ENCODE data around the gene REV3L.
"Not testable (repeated sequence)": the region's sequence is repeated elsewhere in the genome, so short reads cannot be mapped to it uniquely, and the experiment has no call there.

REV3L gene

DNA sequence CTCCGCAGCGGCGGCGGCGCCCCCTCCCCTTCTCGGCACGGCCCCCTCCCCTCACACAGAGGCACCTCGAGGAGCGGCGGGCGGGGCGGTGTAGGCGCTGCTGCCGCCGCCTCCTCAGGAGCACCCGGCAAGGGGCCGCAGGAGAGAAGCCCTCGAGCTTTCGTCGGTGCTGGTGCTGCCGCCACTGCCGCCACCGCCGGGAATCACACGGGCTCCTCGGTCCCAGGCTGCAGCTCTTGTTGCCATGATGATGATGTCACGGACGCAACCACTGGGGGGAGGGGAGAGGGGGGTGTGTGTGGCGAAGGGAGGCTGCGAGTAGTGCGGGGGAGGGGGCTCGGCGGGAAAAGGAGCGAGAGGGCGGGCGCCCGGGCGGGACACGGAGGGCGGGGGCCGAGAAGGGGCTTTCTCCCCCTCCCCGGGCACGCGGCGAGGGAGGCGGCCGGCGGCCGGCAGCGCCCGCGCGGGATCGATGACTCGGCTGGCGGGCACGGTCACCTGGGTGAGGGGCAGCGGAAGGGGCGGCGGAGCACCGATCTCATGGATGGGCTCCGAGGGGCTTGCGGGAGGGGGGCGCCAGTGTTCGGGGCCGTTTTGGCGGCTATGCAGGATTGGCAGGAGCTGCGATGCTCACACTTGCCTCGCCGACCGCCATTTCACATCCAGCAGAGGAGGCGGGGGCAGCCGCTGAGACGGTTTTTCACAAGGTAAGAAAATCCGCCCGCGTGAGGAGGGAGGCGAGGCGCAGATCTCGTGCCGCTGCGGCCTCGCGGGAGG, at the start of gene REV3L:
TSS of gene REV3L (minus strand) at position 260 of the 777 bp plus-strand sequence. CDS start 330 bp downstream, outside the sequence.
- DNase-seq, result peak; percentile 90 to 93

- no peak for DNase-seq
Measured at GRCh38 chr6:111531185-111531584, 48.2 kb upstream of the REV3L start.

GRCh38 chr6:111530667-111531066, 47.6 kb upstream of the REV3L start:
- DNase-seq, result no peak

DNA sequence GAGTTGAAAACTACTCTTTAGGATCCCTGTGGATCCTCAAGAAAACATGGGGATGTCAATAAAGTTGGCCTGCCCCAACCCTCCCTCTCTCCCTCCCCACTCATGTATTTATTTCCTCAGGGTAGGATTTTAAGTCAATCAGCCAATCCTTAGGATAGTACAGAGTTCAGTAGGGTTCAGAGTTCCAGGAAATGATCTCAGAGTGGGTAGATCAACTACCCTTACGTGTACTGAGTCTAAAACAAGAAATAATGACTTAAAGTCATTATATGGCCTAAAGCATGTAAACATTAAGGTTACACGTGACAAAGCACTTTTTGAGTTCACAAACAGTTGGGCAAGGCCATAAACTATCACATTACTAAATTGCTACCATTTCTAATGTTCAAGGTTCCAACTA, 47.2 kb upstream of the REV3L start:
- no peak for DNase-seq

- no peak for DNase-seq
Measured at GRCh38 chr6:111527367-111527766, 44.3 kb upstream of the REV3L start.

GRCh38 chr6:111524735-111525134, 41.7 kb upstream of the REV3L start:
- no peak for DNase-seq

- no peak for DNase-seq
Measured at GRCh38 chr6:111524252-111524651, 41.2 kb upstream of the REV3L start.

GRCh38 chr6:111523484-111524167, 40.6 kb upstream of the REV3L start:
- no peak for DNase-seq

DNA sequence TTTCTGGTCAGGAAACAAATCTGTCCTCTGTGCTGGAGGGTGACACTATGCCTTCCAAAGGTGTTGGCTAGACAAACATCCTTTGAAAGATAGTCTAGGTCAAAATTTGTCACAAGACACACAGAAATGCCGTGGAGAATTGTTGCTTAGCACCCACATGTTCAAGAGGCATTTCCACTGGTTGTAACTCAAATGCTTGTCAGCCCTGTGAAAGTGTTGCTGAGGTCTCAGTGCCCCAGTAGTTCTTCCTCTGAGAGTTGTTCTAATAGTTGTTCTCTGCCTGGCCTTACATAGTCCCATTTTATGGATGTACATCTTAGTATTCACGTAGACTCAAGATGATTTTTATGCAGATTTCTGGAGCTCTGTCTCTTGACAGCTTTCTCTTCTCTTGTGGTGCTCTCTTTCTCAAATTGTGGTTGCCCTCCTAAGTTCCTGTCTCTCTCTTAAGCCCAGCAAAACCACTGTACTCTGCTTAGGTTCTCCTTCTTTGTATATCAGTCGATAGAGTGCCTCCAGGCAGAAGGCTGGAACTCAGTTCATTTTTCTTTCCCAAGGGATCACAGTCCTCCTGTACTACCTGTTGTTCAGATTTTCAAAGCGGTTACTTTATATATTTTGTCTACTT, 39.5 kb upstream of the REV3L start:
- no peak for DNase-seq

GRCh38 chr6:111521497-111522270, 38.7 kb upstream of the REV3L start:
- DNase-seq, result no peak

- no peak for DNase-seq
Measured at GRCh38 chr6:111520524-111520923, 37.5 kb upstream of the REV3L start.

- DNase-seq, result no peak
Measured at GRCh38 chr6:111517965-111518364, 34.9 kb upstream of the REV3L start.

DNA sequence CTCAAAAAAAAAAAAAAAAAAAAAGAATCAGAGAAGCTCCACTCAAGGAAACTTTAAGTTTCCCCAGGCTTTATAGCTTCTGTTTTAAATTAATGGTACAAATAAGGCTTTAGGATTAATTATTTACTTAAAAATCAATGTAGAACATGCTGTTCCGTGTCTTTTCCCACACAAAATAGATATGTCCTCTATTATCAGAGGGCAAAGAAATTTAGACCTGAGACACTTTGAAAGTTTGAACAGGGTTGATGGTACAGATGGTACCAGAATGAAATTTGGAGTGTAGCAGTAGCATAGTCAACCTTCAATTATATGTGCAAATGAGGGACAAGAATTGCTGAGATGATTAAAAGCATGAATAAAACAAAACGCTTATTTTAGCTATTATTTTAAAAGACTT, 32.2 kb upstream of the REV3L start:
- no peak for DNase-seq

- DNase-seq, result not testable (repeated sequence)
Measured at GRCh38 chr6:111514531-111514930, 31.5 kb upstream of the REV3L start.

- not testable (repeated sequence) for DNase-seq
Measured at GRCh38 chr6:111507219-111507618, 24.2 kb upstream of the REV3L start.

- not testable (repeated sequence) for DNase-seq
Measured at GRCh38 chr6:111505498-111505897, 22.5 kb upstream of the REV3L start.

DNA sequence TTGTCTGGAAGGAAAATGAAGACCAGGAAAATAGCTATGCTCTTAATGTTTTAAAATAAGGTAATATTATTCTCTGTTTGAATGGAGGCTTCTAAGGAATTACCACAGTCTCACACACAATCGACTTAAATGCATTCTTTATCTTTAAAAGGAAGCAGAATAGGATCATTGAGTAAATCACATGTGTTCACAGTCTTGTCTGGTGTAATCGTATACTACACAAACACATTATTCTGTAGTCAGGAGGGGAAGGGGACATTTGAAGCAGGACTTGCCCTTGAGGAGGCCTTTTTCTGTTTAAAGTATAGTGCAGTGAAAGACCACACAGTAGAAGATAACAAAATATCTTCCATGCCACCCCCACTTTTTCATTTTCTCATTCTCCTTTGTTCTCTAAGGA, 20.6 kb upstream of the REV3L start:
- DNase-seq, result no peak

GRCh38 chr6:111503194-111503593, 20.2 kb upstream of the REV3L start:
- no peak for DNase-seq

DNA sequence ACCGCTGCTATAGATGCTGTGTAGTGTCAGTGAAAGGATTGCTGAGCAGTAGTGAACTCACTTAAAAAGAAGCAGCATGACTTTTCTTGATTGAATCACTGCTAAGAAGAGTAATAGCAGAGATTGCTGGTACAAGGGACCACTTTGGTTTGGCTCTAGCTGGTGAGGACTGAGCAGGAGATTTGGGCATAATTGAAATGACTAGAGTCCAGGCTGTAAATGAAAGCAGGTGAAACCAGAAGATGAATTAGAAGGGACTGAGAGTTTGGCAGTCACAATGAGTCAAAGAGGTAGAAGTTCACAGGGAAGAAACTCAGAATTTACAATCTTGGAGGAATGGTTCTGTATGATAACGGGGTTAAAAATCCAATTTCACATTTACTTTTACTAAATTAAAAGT, 19.1 kb upstream of the REV3L start:
- DNase-seq, result no peak

DNA sequence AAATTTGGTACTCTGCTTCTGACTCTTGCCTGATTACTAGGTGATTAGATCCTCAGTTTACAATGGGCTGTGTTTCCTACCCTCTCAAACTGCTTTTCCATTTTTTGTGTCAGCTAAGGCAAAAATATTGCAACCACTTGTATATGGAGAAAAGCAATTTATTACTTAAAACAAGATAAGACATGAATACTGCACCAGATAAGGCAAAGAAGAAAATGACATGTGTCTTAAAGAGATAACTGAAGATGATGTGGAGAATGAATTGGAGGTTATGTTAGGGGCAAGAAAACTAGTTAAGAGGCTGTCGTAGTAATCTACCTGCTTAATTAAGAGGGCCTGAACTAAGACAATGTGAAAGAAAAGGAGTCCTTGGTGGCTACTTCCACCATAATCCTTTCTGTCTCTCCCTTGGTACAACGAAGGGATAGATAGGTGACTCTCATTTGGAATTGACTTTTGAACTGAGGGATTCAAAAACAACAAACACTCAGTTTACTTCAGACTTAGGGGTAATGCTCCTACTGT, 16.3 kb upstream of the REV3L start:
- DNase-seq, result no peak

DNA sequence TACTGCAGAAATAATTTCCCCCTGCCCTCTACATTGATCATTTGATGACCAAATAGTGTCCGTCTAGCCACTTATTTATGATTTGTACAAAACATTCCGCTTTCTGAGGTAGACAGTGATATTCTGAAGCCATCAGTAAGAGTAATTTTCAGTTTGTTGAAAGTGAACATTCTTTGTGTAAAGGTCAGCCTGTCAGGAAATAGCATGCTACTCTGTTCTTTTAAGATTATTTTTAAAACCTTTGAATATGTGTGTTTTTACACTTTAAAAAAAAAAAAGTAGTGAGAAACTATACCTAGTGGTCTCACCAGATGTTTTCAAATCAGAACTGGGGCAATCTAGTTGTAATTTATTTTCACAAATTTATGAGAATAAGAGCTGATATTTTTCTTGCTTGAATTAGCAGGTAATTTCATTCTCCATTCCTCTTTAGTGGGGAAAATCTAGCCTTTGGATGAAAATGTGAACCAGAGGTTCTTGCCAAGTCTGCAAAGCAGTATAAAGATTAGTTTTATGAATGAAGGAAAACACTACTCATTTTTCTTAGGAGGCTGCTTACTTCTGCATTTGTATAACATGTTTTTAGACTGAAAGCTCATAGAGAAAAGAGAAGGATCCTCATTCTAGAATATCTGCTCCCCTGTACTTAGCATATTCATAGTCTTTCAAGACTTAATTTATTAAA, 12.1 kb upstream of the REV3L start:
- no peak for DNase-seq

- no peak for DNase-seq
Measured at GRCh38 chr6:111492499-111492898, 9.5 kb upstream of the REV3L start.
